ENCODE results near the gene TAS1R1.
A peak's percentile ranks its signal among the peaks of the same experiment; 100 is the strongest.

TAS1R1 gene

DNA sequence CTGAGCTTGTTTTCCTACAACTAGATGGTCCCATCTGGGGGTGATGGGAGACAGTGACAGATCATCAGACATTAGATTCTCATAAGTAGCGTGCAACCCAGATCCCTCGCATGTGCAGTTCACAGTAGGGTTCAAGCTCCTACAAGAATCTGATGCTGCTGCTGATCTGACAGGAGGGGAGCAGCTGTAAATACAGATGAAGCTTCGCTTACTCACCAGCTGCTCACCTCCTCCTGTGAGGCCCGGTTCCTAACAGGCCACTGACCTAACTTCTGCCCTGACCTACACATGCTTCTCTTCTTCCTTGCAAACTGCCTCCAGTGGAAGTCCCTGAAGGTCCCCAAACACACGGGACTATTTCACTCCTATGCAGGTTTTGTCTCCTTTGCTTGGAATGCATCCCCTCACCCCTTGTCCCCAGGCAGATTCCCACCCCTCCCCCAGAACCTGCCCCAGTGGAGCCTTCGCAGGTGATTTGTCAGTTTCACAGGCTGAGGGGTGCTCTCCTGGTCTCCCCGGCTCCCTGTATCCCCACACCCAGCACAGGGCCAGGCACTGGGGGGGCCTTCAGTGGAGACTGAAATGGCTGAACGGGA, 19.0 kb downstream of the TAS1R1 start:
- TF ChIP-seq SUZ12 (IDR thresholded peaks at IDR 0.05; ENCODE audit: extremely low read depth, insufficient read depth, insufficient read length), result no peak
- no peak for TF ChIP-seq ZNF274 (IDR thresholded peaks at IDR 0.05; ENCODE audit: low read depth, low read length)
- TF ChIP-seq YY1 (IDR thresholded peaks at IDR 0.05; ENCODE audit: insufficient read depth, insufficient read length), result no peak
- Histone ChIP-seq H3K4me3 (ENCODE audit: insufficient read length, low read depth) (no peak overlapping the region), H3K9ac (ENCODE audit: insufficient read length, low read depth) (no peak overlapping the region), H3K9me3 (ENCODE audit: insufficient read depth, low read length) (peaks cover 9% of the 10 kb centered on the region; the same call in 1 of the 2 replicates), H3K4me1 (ENCODE audit: insufficient read depth, insufficient read length) (peaks cover 14% of the 10 kb centered on the region), H3K27me3 (ENCODE audit: insufficient read depth, insufficient read length) (no peaks in the 10 kb centered on the region), H3K36me3 (ENCODE audit: insufficient read depth, insufficient read length, low read length) (no peaks in the 10 kb centered on the region)
- DNase-seq (ENCODE audit: low read depth, low spot score), result no peak

DNA sequence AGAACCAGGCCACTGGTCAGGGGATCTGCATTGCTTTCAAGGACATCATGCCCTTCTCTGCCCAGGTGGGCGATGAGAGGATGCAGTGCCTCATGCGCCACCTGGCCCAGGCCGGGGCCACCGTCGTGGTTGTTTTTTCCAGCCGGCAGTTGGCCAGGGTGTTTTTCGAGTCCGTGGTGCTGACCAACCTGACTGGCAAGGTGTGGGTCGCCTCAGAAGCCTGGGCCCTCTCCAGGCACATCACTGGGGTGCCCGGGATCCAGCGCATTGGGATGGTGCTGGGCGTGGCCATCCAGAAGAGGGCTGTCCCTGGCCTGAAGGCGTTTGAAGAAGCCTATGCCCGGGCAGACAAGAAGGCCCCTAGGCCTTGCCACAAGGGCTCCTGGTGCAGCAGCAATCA, 19.7 kb downstream of the TAS1R1 start:
- no peaks in the 10 kb centered on the region for H3K27me3 ChIP-seq (ENCODE audit: insufficient read depth, insufficient read length)
- no peak for DNase-seq (ENCODE audit: low read depth, low spot score)
- H3K4me1 ChIP-seq (ENCODE audit: insufficient read depth, insufficient read length), result peaks cover 18% of the 10 kb centered on the region
- no peaks in the 10 kb centered on the region for H3K36me3 ChIP-seq (ENCODE audit: insufficient read depth, insufficient read length, low read length)
- TF ChIP-seq ZNF274 (IDR thresholded peaks at IDR 0.05; ENCODE audit: low read depth, low read length) (no peak), SUZ12 (IDR thresholded peaks at IDR 0.05; ENCODE audit: extremely low read depth, insufficient read depth, insufficient read length) (no peak), YY1 (IDR thresholded peaks at IDR 0.05; ENCODE audit: insufficient read depth, insufficient read length) (no peak)
- no peak overlapping the region for H3K9ac ChIP-seq (ENCODE audit: insufficient read length, low read depth)
- peaks cover 9% of the 10 kb centered on the region; the same call in 1 of the 2 replicates for H3K9me3 ChIP-seq (ENCODE audit: insufficient read depth, low read length)
- no peak overlapping the region for H3K4me3 ChIP-seq (ENCODE audit: insufficient read length, low read depth)

GRCh38 chr1:6577831-6578525, 22.9 kb downstream of the TAS1R1 start:
- Histone ChIP-seq H3K36me3 (ENCODE audit: insufficient read depth, insufficient read length, low read length) (peaks cover 12% of the 10 kb centered on the region), H3K9ac (ENCODE audit: insufficient read length, low read depth) (no peak overlapping the region), H3K4me1 (ENCODE audit: insufficient read depth, insufficient read length) (peaks cover 13% of the 10 kb centered on the region), H3K9me3 (ENCODE audit: insufficient read depth, low read length) (no peaks in the 10 kb centered on the region), H3K27me3 (ENCODE audit: insufficient read depth, insufficient read length) (no peaks in the 10 kb centered on the region), H3K4me3 (ENCODE audit: insufficient read length, low read depth) (no peak overlapping the region)
- TF ChIP-seq SUZ12 (IDR thresholded peaks at IDR 0.05; ENCODE audit: extremely low read depth, insufficient read depth, insufficient read length) (no peak), ZNF274 (IDR thresholded peaks at IDR 0.05; ENCODE audit: low read depth, low read length) (no peak), YY1 (IDR thresholded peaks at IDR 0.05; ENCODE audit: insufficient read depth, insufficient read length) (no peak)
- DNase-seq (ENCODE audit: low read depth, low spot score), result no peak

GRCh38 chr1:6578624-6579373, 23.7 kb downstream of the TAS1R1 start:
- H3K4me3 ChIP-seq (ENCODE audit: insufficient read length, low read depth), result peak overlapping the region; percentile 13
- H3K36me3 ChIP-seq (ENCODE audit: insufficient read depth, insufficient read length, low read length), result peaks cover 12% of the 10 kb centered on the region
- no peak for TF ChIP-seq ZNF274 (IDR thresholded peaks at IDR 0.05; ENCODE audit: low read depth, low read length)
- no peaks in the 10 kb centered on the region for H3K9me3 ChIP-seq (ENCODE audit: insufficient read depth, low read length)
- no peak overlapping the region for H3K9ac ChIP-seq (ENCODE audit: insufficient read length, low read depth)
- no peak for DNase-seq (ENCODE audit: low read depth, low spot score)
- no peaks in the 10 kb centered on the region for H3K27me3 ChIP-seq (ENCODE audit: insufficient read depth, insufficient read length)
- H3K4me1 ChIP-seq (ENCODE audit: insufficient read depth, insufficient read length), result peaks cover 13% of the 10 kb centered on the region

GRCh38 chr1:6579374-6580118, 24.4 kb downstream of the TAS1R1 start, which contains the start of gene ZBTB48:
TSS of gene ZBTB48 (plus strand) at chr1:6579994. CDS start at chr1:6580610, 616 bp downstream.
- no peaks in the 10 kb centered on the region for H3K27me3 ChIP-seq (ENCODE audit: insufficient read depth, insufficient read length)
- peaks cover 9% of the 10 kb centered on the region for H3K4me1 ChIP-seq (ENCODE audit: insufficient read depth, insufficient read length)
- H3K9ac ChIP-seq (ENCODE audit: insufficient read length, low read depth), result peak within 1 kb of the TSS; percentile 87
- H3K4me3 ChIP-seq (ENCODE audit: insufficient read length, low read depth), result peak within 1 kb of the TSS; percentile 75
- peaks cover 12% of the 10 kb centered on the region for H3K36me3 ChIP-seq (ENCODE audit: insufficient read depth, insufficient read length, low read length)
- H3K9me3 ChIP-seq (ENCODE audit: insufficient read depth, low read length), result no peaks in the 10 kb centered on the region
- TF ChIP-seq YY1 (IDR thresholded peaks at IDR 0.05; ENCODE audit: insufficient read depth, insufficient read length) (no peak), SUZ12 (IDR thresholded peaks at IDR 0.05; ENCODE audit: extremely low read depth, insufficient read depth, insufficient read length) (no peak), ZNF274 (IDR thresholded peaks at IDR 0.05; ENCODE audit: low read depth, low read length) (no peak)
- peak; percentile 89 for DNase-seq (ENCODE audit: low read depth, low spot score)

DNA sequence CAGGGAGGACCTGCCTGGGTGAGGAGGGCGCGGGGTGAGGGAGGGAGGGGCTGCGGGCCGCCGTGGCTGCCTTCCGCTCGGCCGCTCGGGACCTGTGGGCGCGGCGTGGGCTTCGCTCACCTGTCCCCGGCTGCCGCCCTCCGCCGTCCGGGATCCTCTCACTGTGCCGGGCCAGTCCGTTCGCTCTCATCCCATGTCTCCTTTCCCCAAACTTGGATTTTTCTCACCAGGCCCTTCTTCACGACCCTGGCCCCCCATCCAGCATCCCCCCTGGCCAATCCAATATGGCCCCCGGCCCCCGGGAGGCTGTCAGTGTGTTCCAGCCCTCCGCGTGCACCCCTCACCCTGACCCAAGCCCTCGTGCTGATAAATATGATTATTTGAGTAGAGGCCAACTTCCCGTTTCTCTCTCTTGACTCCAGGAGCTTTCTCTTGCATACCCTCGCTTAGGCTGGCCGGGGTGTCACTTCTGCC, 25.0 kb downstream of the TAS1R1 start:
- H3K9me3 ChIP-seq (ENCODE audit: insufficient read depth, low read length), result no peaks in the 10 kb centered on the region

More for the DNA sequence above, 25.0 kb downstream of the TAS1R1 start:
- H3K4me1 ChIP-seq (ENCODE audit: insufficient read depth, insufficient read length), result peaks cover 9% of the 10 kb centered on the region
- no peak for DNase-seq (ENCODE audit: low read depth, low spot score)
- H3K36me3 ChIP-seq (ENCODE audit: insufficient read depth, insufficient read length, low read length), result peaks cover 12% of the 10 kb centered on the region
- peak overlapping the region; percentile 75 for H3K4me3 ChIP-seq (ENCODE audit: insufficient read length, low read depth)
- TF ChIP-seq ZNF274 (IDR thresholded peaks at IDR 0.05; ENCODE audit: low read depth, low read length), result no peak
- no peak for TF ChIP-seq SUZ12 (IDR thresholded peaks at IDR 0.05; ENCODE audit: extremely low read depth, insufficient read depth, insufficient read length)
- no peak for TF ChIP-seq YY1 (IDR thresholded peaks at IDR 0.05; ENCODE audit: insufficient read depth, insufficient read length)
- H3K9ac ChIP-seq (ENCODE audit: insufficient read length, low read depth), result peak overlapping the region; percentile 87
- H3K27me3 ChIP-seq (ENCODE audit: insufficient read depth, insufficient read length), result no peaks in the 10 kb centered on the region
